Measurements from ENCODE around the gene ABCA12. TPM values are rescaled to one million over a fixed set of nuclear protein-coding genes. Genes with fewer than 3 reads are reported as not detected.

The ABCA12 gene
- polyA plus RNA-seq, 2 donors, result 0.55 to 1.0 TPM

DNA sequence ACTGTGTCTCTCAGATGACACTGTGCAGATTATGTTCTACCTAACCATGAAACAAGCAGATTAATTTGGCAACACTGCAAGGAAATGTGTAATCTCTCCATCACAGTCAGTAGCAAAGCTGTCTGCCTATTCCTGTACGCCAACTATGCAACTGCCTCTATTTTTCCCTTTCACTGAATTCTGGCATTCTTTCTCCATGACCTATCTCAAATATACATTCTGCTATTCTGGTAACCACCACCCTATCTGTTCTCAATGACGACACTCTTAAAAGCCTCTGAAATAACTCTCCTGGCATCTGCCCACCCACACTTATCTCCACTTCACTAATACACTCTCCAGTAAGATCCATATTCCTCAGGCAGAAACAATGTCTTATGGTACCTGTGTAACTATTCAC is 78.7 kb downstream of the ABCA12 start:
- no peaks in the 10 kb centered on the region for H3K9me3 ChIP-seq (ENCODE audit: control insufficient read depth in 2 of 2, insufficient read depth in 1 of 2, low read depth in 1 of 2, low read length in 1 of 2)
- no peaks in the 10 kb centered on the region for H3K36me3 ChIP-seq (ENCODE audit: control insufficient read depth in 2 of 2, insufficient read depth in 2 of 2, low read length in 1 of 2)
- H3K4me1 ChIP-seq (ENCODE audit: control insufficient read depth in 2 of 2, insufficient read depth in 2 of 2, low read length in 1 of 2), result no peaks in the 10 kb centered on the region
- no peaks in the 10 kb centered on the region for H3K27me3 ChIP-seq (ENCODE audit: control insufficient read depth in 1 of 2, insufficient read depth in 2 of 2, low read length in 2 of 2)
- H3K4me3 ChIP-seq (ENCODE audit: low read depth in 1 of 2, low read length in 2 of 2), result no peak overlapping the region
- WGBS, 2 donors, result 27 to 42% methylated on average over 2 of the region's 2 CpGs
- H3K27ac ChIP-seq (ENCODE audit: low read depth in 2 of 2, low read length in 1 of 2), result no peak overlapping the region

DNA sequence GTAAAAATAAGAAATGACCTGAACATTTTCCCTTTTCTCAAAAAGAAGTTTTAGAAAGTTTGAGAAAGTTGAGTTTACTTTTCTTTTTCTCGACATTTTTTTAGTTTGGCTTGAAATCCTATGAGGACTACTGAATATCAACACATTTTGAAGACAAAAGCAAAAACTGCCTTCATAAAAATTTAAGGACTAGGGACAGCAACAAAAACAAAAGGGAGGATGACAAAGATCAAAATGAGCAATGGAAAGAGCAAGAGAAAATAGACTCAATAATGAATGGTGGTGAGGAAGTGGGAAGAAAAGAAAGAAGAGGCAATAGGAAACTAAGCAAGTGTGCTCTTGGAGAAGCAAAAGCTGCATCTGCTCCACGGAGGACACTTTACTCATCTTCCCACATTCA is 82.5 kb downstream of the ABCA12 start:
- Histone ChIP-seq H3K4me3 (ENCODE audit: low read depth in 1 of 2, low read length in 2 of 2) (no peak overlapping the region), H3K9me3 (ENCODE audit: control insufficient read depth in 2 of 2, insufficient read depth in 1 of 2, low read depth in 1 of 2, low read length in 1 of 2) (no peaks in the 10 kb centered on the region), H3K4me1 (ENCODE audit: control insufficient read depth in 2 of 2, insufficient read depth in 2 of 2, low read length in 1 of 2) (no peaks in the 10 kb centered on the region), H3K27me3 (ENCODE audit: control insufficient read depth in 1 of 2, insufficient read depth in 2 of 2, low read length in 2 of 2) (no peaks in the 10 kb centered on the region), H3K27ac (ENCODE audit: low read depth in 2 of 2, low read length in 1 of 2) (no peak overlapping the region), H3K36me3 (ENCODE audit: control insufficient read depth in 2 of 2, insufficient read depth in 2 of 2, low read length in 1 of 2) (no peaks in the 10 kb centered on the region)
- 83 to 87% methylated on average over 2 of the region's 2 CpGs for WGBS, 2 donors

DNA sequence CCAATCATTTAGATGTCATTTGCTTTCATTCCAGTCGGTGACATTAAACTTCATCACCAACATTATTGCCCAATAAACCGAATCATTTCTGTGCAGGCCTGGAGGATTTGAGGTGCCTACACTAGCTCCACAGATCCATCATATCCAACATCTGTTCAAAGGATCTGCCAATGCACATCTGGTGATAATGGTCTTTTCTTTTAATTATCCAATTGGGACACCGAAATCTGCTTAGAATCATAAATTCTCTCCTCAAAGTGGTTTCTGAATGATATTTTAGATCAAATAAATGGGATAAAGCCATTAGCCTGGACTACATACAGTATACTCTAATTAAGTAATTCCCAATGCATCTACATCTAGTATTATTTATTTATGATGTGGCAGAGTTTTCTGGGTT is 85.6 kb downstream of the ABCA12 start:
- no peaks in the 10 kb centered on the region for H3K9me3 ChIP-seq (ENCODE audit: control insufficient read depth in 2 of 2, insufficient read depth in 1 of 2, low read depth in 1 of 2, low read length in 1 of 2)
- 63 to 72% methylated on average over 3 of the region's 3 CpGs for WGBS, 2 donors
- H3K4me3 ChIP-seq (ENCODE audit: low read depth in 1 of 2, low read length in 2 of 2), result no peak overlapping the region
- no peaks in the 10 kb centered on the region for H3K36me3 ChIP-seq (ENCODE audit: control insufficient read depth in 2 of 2, insufficient read depth in 2 of 2, low read length in 1 of 2)
- no peak overlapping the region for H3K27ac ChIP-seq (ENCODE audit: low read depth in 2 of 2, low read length in 1 of 2)
- H3K27me3 ChIP-seq (ENCODE audit: control insufficient read depth in 1 of 2, insufficient read depth in 2 of 2, low read length in 2 of 2), result no peaks in the 10 kb centered on the region
- H3K4me1 ChIP-seq (ENCODE audit: control insufficient read depth in 2 of 2, insufficient read depth in 2 of 2, low read length in 1 of 2), result no peaks in the 10 kb centered on the region

DNA sequence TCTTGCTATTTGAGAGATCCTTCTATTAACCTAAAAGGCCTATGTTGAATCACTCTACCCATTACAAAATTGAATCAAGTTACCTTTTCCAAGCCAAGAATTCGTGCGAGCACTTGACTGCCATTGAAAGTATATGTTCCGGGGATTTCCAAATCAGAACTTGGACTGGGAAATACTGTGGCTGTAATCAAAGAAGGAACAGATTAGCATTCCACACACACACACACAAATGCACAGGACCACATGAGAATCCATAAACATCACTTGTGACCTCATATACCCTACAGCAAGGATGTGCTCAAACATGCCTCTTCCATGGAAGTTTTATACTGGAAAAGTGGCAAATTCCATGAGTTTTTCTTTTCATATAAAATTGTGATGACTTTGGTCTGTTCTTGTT is 86.0 kb downstream of the ABCA12 start:
- Histone ChIP-seq H3K4me1 (ENCODE audit: control insufficient read depth in 2 of 2, insufficient read depth in 2 of 2, low read length in 1 of 2) (no peaks in the 10 kb centered on the region), H3K27ac (ENCODE audit: low read depth in 2 of 2, low read length in 1 of 2) (no peak overlapping the region), H3K36me3 (ENCODE audit: control insufficient read depth in 2 of 2, insufficient read depth in 2 of 2, low read length in 1 of 2) (no peaks in the 10 kb centered on the region), H3K9me3 (ENCODE audit: control insufficient read depth in 2 of 2, insufficient read depth in 1 of 2, low read depth in 1 of 2, low read length in 1 of 2) (no peaks in the 10 kb centered on the region), H3K4me3 (ENCODE audit: low read depth in 1 of 2, low read length in 2 of 2) (no peak overlapping the region), H3K27me3 (ENCODE audit: control insufficient read depth in 1 of 2, insufficient read depth in 2 of 2, low read length in 2 of 2) (no peaks in the 10 kb centered on the region)
- 61 to 74% methylated on average over 3 of the region's 3 CpGs for WGBS, 2 donors

DNA sequence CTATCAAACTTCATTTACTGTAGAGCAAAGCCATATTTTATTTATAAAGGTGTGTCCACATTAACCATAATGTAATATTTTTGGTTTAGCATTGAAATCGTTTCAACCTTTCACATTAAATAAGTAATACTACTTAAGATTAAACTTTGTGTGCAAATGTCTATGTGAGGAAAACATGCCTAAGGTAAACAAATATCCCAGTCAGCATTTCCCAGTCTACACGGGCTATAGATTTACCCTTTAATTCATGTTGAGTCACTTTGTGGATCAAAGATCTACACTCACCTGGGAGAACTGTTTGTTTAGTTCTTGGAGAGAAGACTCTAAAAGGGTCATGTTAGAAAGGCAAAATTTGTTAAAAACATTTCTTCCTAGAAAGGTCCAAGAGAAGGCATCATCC is 89.1 kb downstream of the ABCA12 start:
- Histone ChIP-seq H3K27ac (ENCODE audit: low read depth in 2 of 2, low read length in 1 of 2) (no peak overlapping the region), H3K4me3 (ENCODE audit: low read depth in 1 of 2, low read length in 2 of 2) (no peak overlapping the region), H3K27me3 (ENCODE audit: control insufficient read depth in 1 of 2, insufficient read depth in 2 of 2, low read length in 2 of 2) (no peaks in the 10 kb centered on the region), H3K4me1 (ENCODE audit: control insufficient read depth in 2 of 2, insufficient read depth in 2 of 2, low read length in 1 of 2) (no peaks in the 10 kb centered on the region), H3K9me3 (ENCODE audit: control insufficient read depth in 2 of 2, insufficient read depth in 1 of 2, low read depth in 1 of 2, low read length in 1 of 2) (no peaks in the 10 kb centered on the region), H3K36me3 (ENCODE audit: control insufficient read depth in 2 of 2, insufficient read depth in 2 of 2, low read length in 1 of 2) (no peaks in the 10 kb centered on the region)
- WGBS, 2 donors, result 67 to 68% methylated on average over 2 of the region's 2 CpGs

DNA sequence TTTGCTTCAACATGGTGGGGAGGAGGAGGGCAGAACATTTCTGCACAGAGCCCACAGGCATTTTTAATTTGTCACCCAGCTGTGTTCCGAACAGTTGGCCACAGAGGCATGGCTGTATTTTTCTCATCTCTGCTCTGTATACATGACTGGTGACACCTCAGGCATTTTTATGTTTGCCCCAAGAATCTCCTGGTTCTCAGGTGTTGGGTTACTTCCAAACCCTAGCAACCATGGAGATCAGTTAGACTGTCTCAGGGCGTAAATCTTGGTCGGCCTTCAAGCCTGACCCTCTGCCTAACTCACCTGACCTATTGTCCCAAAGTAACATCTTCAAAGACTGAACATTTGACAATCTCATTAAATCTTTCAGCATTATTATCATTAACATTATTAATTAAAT is 100.0 kb downstream of the ABCA12 start:
- 77 to 82% methylated on average over 3 of the region's 3 CpGs for WGBS, 2 donors
- no peaks in the 10 kb centered on the region for H3K9me3 ChIP-seq (ENCODE audit: control insufficient read depth in 2 of 2, insufficient read depth in 1 of 2, low read depth in 1 of 2, low read length in 1 of 2)
- H3K4me3 ChIP-seq (ENCODE audit: low read depth in 1 of 2, low read length in 2 of 2), result no peak overlapping the region
- H3K4me1 ChIP-seq (ENCODE audit: control insufficient read depth in 2 of 2, insufficient read depth in 2 of 2, low read length in 1 of 2), result no peaks in the 10 kb centered on the region
- no peak overlapping the region for H3K27ac ChIP-seq (ENCODE audit: low read depth in 2 of 2, low read length in 1 of 2)
- no peaks in the 10 kb centered on the region for H3K36me3 ChIP-seq (ENCODE audit: control insufficient read depth in 2 of 2, insufficient read depth in 2 of 2, low read length in 1 of 2)
- no peaks in the 10 kb centered on the region for H3K27me3 ChIP-seq (ENCODE audit: control insufficient read depth in 1 of 2, insufficient read depth in 2 of 2, low read length in 2 of 2)

DNA sequence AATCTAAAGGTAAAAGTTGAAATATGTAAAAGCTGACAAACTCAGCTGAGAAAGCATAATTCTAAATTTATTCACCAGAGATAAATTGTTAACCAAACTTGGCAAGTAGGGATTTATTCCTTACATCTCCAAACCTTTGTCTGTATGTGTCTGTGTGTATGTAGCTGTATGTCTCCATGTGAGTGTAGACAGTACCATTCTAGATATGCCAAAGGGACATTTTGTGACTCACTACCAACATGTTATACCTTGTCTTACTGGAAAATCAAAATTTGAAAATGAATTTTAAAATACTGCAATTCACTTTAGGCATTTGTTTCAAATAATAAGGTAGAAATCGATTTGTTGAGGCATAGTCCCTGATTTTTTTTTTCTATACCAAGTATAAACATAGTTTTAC is 102.1 kb downstream of the ABCA12 start:
- Histone ChIP-seq H3K36me3 (ENCODE audit: control insufficient read depth in 2 of 2, insufficient read depth in 2 of 2, low read length in 1 of 2) (no peaks in the 10 kb centered on the region), H3K27me3 (ENCODE audit: control insufficient read depth in 1 of 2, insufficient read depth in 2 of 2, low read length in 2 of 2) (no peaks in the 10 kb centered on the region), H3K9me3 (ENCODE audit: control insufficient read depth in 2 of 2, insufficient read depth in 1 of 2, low read depth in 1 of 2, low read length in 1 of 2) (no peaks in the 10 kb centered on the region), H3K4me3 (ENCODE audit: low read depth in 1 of 2, low read length in 2 of 2) (no peak overlapping the region), H3K4me1 (ENCODE audit: control insufficient read depth in 2 of 2, insufficient read depth in 2 of 2, low read length in 1 of 2) (no peaks in the 10 kb centered on the region), H3K27ac (ENCODE audit: low read depth in 2 of 2, low read length in 1 of 2) (no peak overlapping the region)
- 35 to 66% methylated on average over 1 of the region's 1 CpG for WGBS, 2 donors

DNA sequence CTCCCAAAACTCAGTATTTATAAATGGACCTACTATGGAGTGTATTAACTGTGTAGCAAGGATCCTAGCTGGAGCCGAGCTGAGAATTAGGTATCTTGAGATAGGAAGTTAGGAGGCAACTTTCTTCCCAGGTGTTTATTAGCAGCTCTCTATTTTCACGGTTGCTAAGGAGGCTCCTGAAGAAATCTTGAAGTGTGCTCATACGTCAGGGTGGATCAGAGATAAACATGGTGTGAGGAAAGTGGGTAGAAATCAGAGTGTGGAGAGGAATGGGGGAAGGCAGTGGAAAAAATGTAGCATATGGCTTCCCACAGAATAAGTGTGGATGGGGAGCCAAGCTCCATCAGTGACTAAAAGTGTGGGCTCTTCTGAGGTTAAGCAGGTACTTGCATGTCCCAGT is 104.3 kb downstream of the ABCA12 start:
- no peak overlapping the region for H3K27ac ChIP-seq (ENCODE audit: low read depth in 2 of 2, low read length in 1 of 2)
- H3K36me3 ChIP-seq (ENCODE audit: control insufficient read depth in 2 of 2, insufficient read depth in 2 of 2, low read length in 1 of 2), result no peaks in the 10 kb centered on the region
- no peaks in the 10 kb centered on the region for H3K4me1 ChIP-seq (ENCODE audit: control insufficient read depth in 2 of 2, insufficient read depth in 2 of 2, low read length in 1 of 2)
- 71 to 77% methylated on average over 3 of the region's 3 CpGs for WGBS, 2 donors
- no peaks in the 10 kb centered on the region for H3K27me3 ChIP-seq (ENCODE audit: control insufficient read depth in 1 of 2, insufficient read depth in 2 of 2, low read length in 2 of 2)
- no peak overlapping the region for H3K4me3 ChIP-seq (ENCODE audit: low read depth in 1 of 2, low read length in 2 of 2)
- H3K9me3 ChIP-seq (ENCODE audit: control insufficient read depth in 2 of 2, insufficient read depth in 1 of 2, low read depth in 1 of 2, low read length in 1 of 2), result no peaks in the 10 kb centered on the region

DNA sequence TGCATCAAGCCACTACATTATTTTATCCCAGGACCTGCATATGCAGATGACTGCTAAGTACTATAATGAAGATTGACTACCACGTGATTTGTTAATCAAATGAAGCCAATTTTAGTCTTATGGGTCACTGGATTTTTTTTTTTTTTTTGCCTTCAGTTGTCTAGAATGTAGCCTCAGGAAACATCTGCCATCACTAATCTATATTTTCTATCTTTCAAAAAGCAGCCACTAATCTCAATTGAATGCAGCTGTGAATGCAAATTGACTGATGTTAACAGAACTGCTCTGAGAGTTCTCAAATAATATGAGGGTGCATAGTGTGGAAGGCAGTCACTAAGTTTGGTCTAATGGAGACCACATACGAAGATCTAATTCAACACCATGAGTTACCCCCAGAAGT is 106.3 kb downstream of the ABCA12 start:
- H3K4me1 ChIP-seq (ENCODE audit: control insufficient read depth in 2 of 2, insufficient read depth in 2 of 2, low read length in 1 of 2), result no peaks in the 10 kb centered on the region
- no peak overlapping the region for H3K27ac ChIP-seq (ENCODE audit: low read depth in 2 of 2, low read length in 1 of 2)
- WGBS, 2 donors, result 75 to 77% methylated on average over 2 of the region's 2 CpGs
- H3K4me3 ChIP-seq (ENCODE audit: low read depth in 1 of 2, low read length in 2 of 2), result no peak overlapping the region
- H3K27me3 ChIP-seq (ENCODE audit: control insufficient read depth in 1 of 2, insufficient read depth in 2 of 2, low read length in 2 of 2), result no peaks in the 10 kb centered on the region
- no peaks in the 10 kb centered on the region for H3K36me3 ChIP-seq (ENCODE audit: control insufficient read depth in 2 of 2, insufficient read depth in 2 of 2, low read length in 1 of 2)
- no peaks in the 10 kb centered on the region for H3K9me3 ChIP-seq (ENCODE audit: control insufficient read depth in 2 of 2, insufficient read depth in 1 of 2, low read depth in 1 of 2, low read length in 1 of 2)

DNA sequence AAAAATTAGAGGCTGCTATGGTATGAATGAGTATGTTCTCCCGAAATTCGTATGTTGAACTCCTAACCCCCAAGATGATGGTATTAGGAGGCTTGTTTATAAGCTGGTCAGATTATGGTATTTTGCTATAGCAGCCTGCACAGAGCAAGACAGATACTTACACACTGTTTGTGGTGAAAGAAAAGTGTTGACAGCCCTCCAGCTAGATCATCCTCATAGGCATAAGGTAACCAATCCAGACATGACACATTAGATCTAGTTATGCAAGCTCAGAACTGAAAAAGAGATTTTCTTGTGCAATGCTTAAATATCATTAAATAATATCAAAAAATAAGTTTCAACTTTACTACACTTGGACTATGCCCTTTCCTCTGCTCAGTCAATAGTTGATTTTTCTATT is 107.1 kb downstream of the ABCA12 start:
- Histone ChIP-seq H3K27me3 (ENCODE audit: control insufficient read depth in 1 of 2, insufficient read depth in 2 of 2, low read length in 2 of 2) (no peaks in the 10 kb centered on the region), H3K4me3 (ENCODE audit: low read depth in 1 of 2, low read length in 2 of 2) (no peak overlapping the region), H3K36me3 (ENCODE audit: control insufficient read depth in 2 of 2, insufficient read depth in 2 of 2, low read length in 1 of 2) (no peaks in the 10 kb centered on the region), H3K27ac (ENCODE audit: low read depth in 2 of 2, low read length in 1 of 2) (no peak overlapping the region), H3K9me3 (ENCODE audit: control insufficient read depth in 2 of 2, insufficient read depth in 1 of 2, low read depth in 1 of 2, low read length in 1 of 2) (no peaks in the 10 kb centered on the region), H3K4me1 (ENCODE audit: control insufficient read depth in 2 of 2, insufficient read depth in 2 of 2, low read length in 1 of 2) (no peaks in the 10 kb centered on the region)
- WGBS, 2 donors, result 81 to 87% methylated on average over 2 of the region's 2 CpGs

Data from esophagus (tissue), 2 donors.